Activated T-cell treated with anti-CD3 and anti-CD28 coated beads, Interleukin-2, amount 50 U/mL, for 4 hours (primary cell): ENCODE data around the gene AFAP1. TPM values are rescaled to one million over a fixed set of nuclear protein-coding genes. Genes with fewer than 3 reads are reported as not detected.
A peak's percentile ranks its signal among the peaks of the same experiment; 100 is the strongest.
"Not testable (repeated sequence)": the region's sequence is repeated elsewhere in the genome, so short reads cannot be mapped to it uniquely, and the experiment has no call there.

Experiments used
- ATAC-seq, 2 donors: fragments of 200-7000 bp; cut with Tn5 transposase; one replicate each; pipeline ENCODE4 v1.10.0; 2021
- DNase-seq: peaks from one replicate; pipeline ENCODE4 v3.0.0-alpha.2; 2020
- H3K27me3 Mint-ChIP-seq: one replicate; pipeline ENCODE4 v1.8.0; 2021; ENCODE audit warnings: low read depth, mixed read lengths
- H3K36me3 Mint-ChIP-seq: one replicate; pipeline ENCODE4 v1.8.0; 2022; ENCODE audit warnings: mixed read lengths; ENCODE audit not compliant: insufficient read depth
- H3K4me1 Mint-ChIP-seq: one replicate; pipeline ENCODE4 v1.8.0; 2021; ENCODE audit warnings: low read depth, mixed read lengths
- H3K4me3 Mint-ChIP-seq: one replicate; pipeline ENCODE4 v1.8.0; 2021; ENCODE audit warnings: mild to moderate bottlenecking, moderate library complexity, mixed read lengths
- H3K9me3 Mint-ChIP-seq: one replicate; pipeline ENCODE4 v1.8.0; 2021; ENCODE audit warnings: mixed read lengths
- total RNA-seq, 3 donors: library from RNA; stranded (reverse); gene quantifications; one replicate each; pipeline ENCODE4 v1.2.1, GENCODE V29; 2021

AFAP1 gene
- total RNA-seq, 3 donors from 2014 or later = 13.1 to 17.7 (median 14.7) TPM

DNA sequence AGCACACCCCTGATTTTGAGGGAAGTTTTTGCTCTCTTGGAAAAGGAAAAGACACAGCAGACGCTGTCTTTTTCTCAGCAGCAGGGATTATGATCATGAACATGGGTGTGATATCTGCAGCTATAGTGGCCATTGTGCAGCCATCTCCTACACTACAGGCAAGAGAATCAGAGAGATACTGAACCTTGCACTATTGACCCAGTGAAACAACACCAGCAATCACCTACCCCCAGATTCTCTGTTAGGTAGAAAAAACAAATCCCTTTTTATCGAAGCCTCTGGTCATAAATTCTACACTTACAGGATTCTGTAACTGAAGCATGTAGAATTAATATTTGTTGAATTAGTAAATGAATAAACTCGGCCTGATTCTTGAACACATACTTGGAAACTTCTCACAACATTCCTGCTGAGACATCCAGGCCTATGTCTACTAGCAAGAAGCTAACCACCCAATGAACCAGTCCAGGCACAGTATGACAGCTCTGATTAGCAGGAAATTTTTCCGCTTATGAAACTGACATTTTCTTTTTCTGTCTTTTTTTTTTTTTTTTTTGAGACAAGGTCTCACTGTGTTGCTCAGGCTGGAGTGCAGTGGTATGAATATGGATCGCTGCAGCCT lies 5.0 kb upstream of the AFAP1 start:
- H3K9me3 Mint-ChIP-seq = no peaks in the 10 kb centered on the region
- no peak for ATAC-seq

DNA sequence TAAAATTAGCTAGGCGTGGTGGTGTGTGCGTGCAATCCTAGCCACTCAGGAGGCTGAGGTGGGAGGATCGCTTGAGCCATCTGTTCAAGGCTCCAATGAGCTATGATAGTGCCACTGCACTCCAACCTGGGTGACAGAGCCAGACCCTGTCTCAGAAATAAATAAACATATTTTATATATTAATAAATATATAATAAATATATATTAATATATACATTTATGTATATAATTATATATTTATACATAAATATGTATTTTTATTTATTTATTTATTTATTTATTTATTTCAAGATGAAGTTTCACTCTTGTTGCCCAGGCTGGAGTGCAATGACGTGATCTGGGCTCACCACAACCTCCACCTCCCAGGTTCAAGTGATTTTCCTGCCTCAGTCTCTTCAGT lies 4.0 kb upstream of the AFAP1 start:
- not testable (repeated sequence) for H3K36me3 Mint-ChIP-seq, H3K4me3 Mint-ChIP-seq, ATAC-seq, DNase-seq, H3K9me3 Mint-ChIP-seq
- peaks cover 15% of the 10 kb centered on the region for H3K27me3 Mint-ChIP-seq
- peaks cover 12% of the 10 kb centered on the region for H3K4me1 Mint-ChIP-seq

More for the DNA sequence above, 5.0 kb upstream of the AFAP1 start:
- no peak overlapping the region for H3K4me3 Mint-ChIP-seq
- no peaks in the 10 kb centered on the region for H3K36me3 Mint-ChIP-seq
- peaks cover 16% of the 10 kb centered on the region for H3K4me1 Mint-ChIP-seq
- DNase-seq = no peak
- H3K27me3 Mint-ChIP-seq = peaks cover 15% of the 10 kb centered on the region

DNA sequence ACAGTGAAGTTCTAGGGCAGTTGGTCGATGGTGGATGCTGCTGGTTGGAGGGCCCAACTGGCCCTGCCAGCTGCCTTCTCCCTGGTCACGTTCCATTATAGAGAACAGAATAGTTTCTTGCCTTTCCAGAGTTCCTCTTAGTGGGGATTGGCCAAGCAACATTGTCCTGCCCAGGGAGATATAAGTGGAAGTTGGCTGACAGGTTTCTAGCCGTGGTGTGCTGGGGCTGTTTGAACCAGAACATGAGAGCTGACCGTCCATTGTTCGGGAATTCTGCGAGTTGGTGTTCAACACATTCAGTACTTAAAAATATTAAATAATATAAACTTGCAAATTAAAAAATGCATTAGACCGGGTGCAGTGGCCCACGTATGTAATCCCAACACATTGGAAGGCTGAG lies 3.5 kb upstream of the AFAP1 start:
- Mint-ChIP-seq H3K4me3 (no peak overlapping the region), H3K36me3 (no peaks in the 10 kb centered on the region), H3K9me3 (no peaks in the 10 kb centered on the region), H3K27me3 (peaks cover 13% of the 10 kb centered on the region), H3K4me1 (peaks cover 14% of the 10 kb centered on the region)
- no peak for ATAC-seq
- no peak for DNase-seq

DNA sequence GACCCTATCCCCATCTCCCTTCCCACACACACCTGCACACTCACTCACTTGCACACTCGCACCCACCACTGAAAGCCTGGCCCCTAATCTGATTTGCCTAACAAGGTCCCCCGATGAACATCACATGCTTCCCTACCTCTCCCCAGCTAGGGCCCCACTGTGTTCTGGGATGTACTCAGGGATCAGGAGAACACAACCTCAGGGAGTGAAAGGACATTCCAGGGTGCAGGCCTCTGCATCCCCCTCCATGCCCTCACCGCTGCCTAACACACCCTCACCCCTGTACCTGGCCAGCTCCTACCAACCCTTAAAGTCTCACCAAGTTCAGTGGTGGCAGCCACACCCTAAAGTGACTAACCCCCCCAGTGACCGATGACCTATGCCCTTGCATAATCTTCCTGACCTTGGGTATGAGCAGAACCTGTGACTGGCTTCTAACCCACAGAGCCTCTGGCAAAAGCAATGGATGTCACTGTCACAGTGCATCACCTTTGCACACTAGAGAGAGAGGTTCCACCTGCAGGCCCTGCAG lies 2.4 kb upstream of the AFAP1 start:
- Mint-ChIP-seq H3K4me3 (no peak overlapping the region), H3K4me1 (peaks cover 16% of the 10 kb centered on the region), H3K27me3 (peaks cover 13% of the 10 kb centered on the region), H3K9me3 (no peaks in the 10 kb centered on the region), H3K36me3 (no peaks in the 10 kb centered on the region)
- ATAC-seq = no peak
- no peak for DNase-seq

DNA sequence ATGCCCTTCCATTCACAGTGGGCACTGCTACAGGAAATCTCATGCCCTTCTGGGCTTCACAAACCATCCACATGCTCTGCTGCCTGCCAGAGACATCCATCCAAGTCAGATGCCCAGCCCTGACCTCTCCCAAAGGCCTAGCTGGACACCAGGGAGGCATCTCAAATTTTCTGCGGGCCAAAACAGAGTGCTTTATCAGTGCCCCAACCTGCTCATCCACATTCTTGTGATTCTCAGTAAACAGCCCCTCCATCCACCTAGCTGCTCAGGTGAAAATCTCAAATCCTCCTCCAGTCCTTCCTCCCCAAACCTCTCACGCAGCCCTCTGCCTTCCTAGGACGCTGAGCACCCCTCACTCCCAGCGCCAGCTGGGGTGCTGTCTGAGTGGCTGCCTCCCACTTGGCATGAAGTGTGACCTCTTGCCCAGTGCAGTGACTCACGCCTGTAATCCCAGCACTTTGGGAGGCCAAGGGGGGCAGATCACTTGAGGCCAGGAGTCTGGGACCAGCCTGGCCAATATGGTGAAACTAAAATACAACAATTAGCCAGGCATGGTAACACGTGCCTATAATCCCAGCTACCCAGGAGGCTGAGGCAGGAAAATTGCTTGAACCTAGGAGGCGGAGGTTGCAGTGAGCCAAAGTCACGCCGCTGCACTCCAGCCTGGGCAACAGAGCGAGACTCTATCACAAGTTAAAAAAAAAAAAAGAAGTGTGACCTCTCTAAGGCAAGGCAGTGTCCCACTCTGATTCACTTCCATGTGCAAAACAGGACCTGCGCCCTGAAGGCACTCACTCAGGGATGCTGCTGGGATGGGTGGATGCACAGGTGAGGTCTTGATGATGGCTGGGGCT lies 1.7 kb upstream of the AFAP1 start:
- ATAC-seq = no peak
- peaks cover 21% of the 10 kb centered on the region for H3K4me1 Mint-ChIP-seq

DNA sequence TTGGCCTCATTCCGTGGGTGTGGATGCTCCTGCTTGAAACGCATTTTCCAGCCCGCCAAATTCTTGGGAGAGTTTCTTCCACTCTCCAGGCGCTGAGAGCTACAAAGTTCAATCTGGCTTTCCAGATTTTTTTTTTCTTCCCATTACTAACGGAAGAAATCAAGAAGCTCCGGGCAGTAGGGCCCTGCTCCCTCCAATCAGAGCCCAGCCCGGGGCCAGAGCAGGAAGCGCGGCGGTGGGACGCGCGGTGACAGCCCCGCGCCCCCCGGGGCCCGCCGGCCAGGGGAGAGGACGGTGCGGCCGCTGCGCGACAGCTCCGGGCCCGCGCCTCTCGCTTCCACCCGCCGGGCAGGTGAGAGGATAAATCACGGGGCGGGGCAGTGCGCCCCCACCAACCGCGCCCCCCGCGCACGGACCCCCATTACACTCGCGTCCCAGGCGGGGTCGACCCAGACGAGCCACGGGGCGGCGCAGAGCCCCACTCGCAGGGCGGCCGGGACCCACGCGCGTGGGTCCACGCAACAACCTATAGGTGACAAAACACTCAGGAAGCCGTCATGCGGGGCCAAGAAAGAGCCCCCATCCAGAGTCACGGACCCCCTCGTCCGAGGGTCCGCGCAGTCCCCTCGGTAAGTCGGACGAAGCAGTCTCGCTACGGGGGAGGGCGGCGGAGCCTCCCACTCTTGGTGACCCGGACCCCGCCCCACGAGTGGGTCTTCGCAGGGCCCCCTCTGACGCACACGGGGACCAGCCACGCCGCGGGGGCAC lies 868 bp downstream of the AFAP1 start:
- Mint-ChIP-seq H3K36me3 (no peaks in the 10 kb centered on the region), H3K27me3 (no peaks in the 10 kb centered on the region), H3K9me3 (no peaks in the 10 kb centered on the region), H3K4me3 (peak overlapping the region; percentile 84), H3K4me1 (peaks cover 26% of the 10 kb centered on the region)
- DNase-seq = peak; percentile 12
- peak in 1 of 2 donors; percentile 1 for ATAC-seq

More for the DNA sequence above, 1.7 kb upstream of the AFAP1 start:
- H3K27me3 Mint-ChIP-seq = peaks cover 7% of the 10 kb centered on the region
- H3K4me3 Mint-ChIP-seq = peak overlapping the region; percentile 50
- H3K9me3 Mint-ChIP-seq = no peaks in the 10 kb centered on the region
- H3K36me3 Mint-ChIP-seq = no peaks in the 10 kb centered on the region
- DNase-seq = no peak

DNA sequence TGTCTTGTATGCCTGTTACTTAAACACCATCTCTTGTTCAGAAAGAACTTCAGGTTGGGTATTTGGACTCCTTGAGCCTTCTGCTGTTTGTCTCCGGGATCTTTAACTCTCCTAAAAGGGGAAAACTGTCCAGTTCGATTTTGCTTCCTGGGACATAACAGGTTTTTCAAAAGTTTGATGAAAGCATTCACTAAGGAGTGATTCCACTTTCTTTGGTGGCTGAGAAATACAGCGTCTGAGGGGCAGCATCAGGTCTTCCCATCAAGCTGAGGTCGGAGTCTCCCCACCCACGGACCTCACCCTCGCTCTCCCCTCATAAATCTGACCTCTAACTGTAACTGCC lies 1.4 kb downstream of the AFAP1 start:
- ATAC-seq = no peak
- Mint-ChIP-seq H3K4me3 (peak overlapping the region; percentile 84), H3K4me1 (peaks cover 26% of the 10 kb centered on the region), H3K9me3 (no peaks in the 10 kb centered on the region), H3K36me3 (no peaks in the 10 kb centered on the region), H3K27me3 (no peaks in the 10 kb centered on the region)
- no peak for DNase-seq

DNA sequence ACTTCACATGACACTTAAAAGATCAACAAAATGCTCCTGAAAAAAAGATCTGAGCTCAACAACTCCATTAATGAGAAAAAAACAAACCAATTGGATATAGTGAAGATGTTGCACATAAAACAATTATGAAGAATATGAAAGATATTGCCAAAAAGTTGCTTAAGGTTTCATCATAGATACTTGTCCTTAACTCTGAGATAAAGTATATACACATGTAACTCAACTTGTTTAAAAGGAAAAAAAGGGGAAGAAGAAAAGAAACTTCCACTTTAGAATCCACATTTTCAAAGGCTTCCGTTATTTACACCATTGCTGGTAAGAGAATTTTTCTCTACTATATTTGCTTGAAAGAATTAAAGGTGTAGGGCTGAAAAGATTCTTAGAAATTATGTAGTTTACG lies 2.7 kb downstream of the AFAP1 start:
- Mint-ChIP-seq H3K27me3 (no peaks in the 10 kb centered on the region), H3K4me1 (peaks cover 26% of the 10 kb centered on the region), H3K4me3 (no peak overlapping the region), H3K36me3 (no peaks in the 10 kb centered on the region), H3K9me3 (no peaks in the 10 kb centered on the region)
- ATAC-seq = no peak
- no peak for DNase-seq

DNA sequence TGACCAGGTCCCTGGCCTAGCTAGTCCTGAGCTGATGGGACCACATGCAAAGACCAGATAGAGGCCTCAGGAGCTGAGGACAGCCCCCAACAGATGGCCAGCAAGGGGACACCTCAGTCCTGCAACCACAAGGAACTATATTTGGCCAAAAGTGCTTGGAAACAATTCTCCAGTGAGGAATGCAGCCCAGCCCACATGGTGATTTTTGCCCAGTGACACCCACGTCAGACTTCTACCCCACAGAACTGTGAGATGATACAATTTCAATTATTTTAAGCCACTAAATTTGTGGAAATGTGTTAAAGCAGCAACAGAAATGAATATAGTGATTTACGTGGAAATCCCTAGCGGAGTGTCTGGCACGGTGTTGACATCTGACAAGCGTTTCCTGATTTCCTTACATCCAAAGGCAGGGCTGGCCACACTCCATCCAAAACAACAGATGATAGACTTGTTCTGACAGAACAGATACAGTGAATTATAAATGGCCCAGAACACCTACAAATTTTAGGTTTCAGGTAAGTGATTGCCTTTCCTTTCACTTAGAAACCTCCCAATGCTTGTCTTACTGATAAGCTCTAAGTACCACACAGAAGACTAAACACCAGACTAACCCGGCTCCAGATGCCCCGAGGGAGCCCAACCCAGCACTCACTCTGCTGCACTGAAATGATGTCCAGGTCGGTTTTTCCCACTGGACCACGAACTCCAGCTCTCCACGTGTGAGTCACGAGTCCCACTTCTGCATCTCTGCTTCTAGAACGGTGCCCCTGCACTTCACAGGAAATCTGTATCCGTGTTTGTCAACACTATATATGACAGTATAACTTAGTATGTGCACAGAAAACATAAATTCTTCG lies 5.8 kb downstream of the AFAP1 start:
- DNase-seq (no peak), ATAC-seq (no peak)
- no peaks in the 10 kb centered on the region for H3K36me3 Mint-ChIP-seq
- H3K4me1 Mint-ChIP-seq = peaks cover 23% of the 10 kb centered on the region
- H3K27me3 Mint-ChIP-seq = peaks cover 2% of the 10 kb centered on the region
- no peak overlapping the region for H3K4me3 Mint-ChIP-seq
- no peaks in the 10 kb centered on the region for H3K9me3 Mint-ChIP-seq

DNA sequence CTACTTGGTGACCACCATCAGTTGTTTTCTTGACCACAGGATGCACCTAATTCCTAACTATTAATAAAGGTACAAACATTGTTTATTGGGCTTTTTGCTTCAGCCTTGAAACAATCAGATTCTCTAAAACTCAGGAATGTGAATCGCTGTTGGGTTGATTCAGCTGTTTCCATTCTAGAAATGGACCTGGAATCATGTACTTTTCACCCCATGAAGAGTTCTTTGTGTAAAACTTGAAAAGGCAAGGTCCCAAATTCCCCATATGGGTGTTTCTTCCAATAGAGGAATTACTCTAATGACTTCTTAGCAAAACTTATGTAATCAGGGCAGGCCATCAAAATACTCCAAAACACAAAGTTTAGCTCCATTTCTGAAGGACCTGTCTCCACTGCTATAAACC lies 7.4 kb downstream of the AFAP1 start:
- no peaks in the 10 kb centered on the region for H3K36me3 Mint-ChIP-seq
- H3K9me3 Mint-ChIP-seq = no peaks in the 10 kb centered on the region
- H3K4me1 Mint-ChIP-seq = peaks cover 14% of the 10 kb centered on the region

DNA sequence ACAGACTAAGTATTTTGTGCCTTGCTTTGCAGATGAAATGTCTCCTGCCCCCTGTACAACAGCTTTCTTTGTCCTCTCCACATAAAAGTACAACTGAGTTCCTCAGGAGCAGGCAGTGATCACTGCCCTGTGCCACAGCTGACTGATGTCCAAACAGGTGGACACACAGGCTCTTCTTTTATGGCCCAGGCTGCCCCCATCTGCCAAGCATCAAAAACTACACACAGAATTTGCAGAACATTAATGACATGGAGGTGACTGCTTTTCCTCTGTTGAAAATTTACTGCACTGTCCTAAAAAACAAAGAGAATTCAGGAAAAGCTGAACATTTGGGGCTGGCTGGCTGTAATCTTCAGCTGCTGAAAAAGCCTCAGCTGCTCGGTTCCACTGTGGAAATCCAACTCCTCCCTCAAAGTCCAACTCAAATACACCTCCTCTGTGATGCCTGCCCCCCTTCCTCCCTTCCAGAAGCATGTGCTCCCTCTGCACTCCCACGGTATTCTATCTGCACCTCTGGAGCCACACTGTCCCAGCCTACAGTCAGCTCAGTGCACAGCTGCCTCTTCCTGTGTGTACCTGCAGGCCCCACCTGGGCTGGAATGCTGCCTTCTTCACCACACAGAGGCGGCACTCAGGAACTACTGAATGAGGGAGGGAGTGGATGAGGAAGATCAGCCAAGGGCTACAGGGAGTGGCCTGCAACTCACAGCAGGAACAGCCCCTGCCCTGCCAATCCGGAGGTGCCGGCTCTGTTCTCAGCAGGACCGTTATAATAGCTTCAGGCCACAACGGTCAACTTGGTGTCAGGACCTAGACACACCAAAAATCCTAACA lies 10.3 kb downstream of the AFAP1 start:
- DNase-seq (no peak), ATAC-seq (no peak)
- H3K36me3 Mint-ChIP-seq = peaks cover 5% of the 10 kb centered on the region
- H3K4me3 Mint-ChIP-seq = no peak overlapping the region
- peaks cover 6% of the 10 kb centered on the region for H3K4me1 Mint-ChIP-seq
- H3K27me3 Mint-ChIP-seq = peaks cover 2% of the 10 kb centered on the region
- H3K9me3 Mint-ChIP-seq = peaks cover 8% of the 10 kb centered on the region

More for the DNA sequence above, 7.4 kb downstream of the AFAP1 start:
- DNase-seq (no peak), ATAC-seq (no peak)
- H3K27me3 Mint-ChIP-seq = peaks cover 2% of the 10 kb centered on the region
- no peak overlapping the region for H3K4me3 Mint-ChIP-seq

DNA sequence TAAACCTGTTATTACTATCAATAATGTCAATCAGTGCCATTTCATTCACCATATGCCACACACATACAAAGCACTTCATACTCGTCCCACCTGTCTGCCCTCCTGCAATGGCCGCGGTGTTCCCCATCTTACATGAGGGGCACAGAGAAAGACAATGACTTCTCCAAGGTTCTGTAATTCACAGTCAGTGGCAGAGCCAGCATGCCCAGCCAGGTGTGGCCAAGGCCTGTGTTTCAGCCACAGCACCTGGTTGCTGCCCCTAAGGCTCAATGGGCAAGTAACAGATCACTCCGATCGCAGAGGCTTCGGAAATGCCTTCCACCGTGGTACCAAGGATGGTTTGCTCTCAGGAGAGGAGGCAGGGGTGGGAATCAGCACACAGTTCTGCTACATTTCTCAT lies 10.9 kb downstream of the AFAP1 start:
- Mint-ChIP-seq H3K36me3 (peaks cover 5% of the 10 kb centered on the region), H3K4me1 (peaks cover 5% of the 10 kb centered on the region), H3K4me3 (no peak overlapping the region), H3K9me3 (peaks cover 8% of the 10 kb centered on the region), H3K27me3 (peaks cover 2% of the 10 kb centered on the region)
- DNase-seq (no peak), ATAC-seq (no peak)

DNA sequence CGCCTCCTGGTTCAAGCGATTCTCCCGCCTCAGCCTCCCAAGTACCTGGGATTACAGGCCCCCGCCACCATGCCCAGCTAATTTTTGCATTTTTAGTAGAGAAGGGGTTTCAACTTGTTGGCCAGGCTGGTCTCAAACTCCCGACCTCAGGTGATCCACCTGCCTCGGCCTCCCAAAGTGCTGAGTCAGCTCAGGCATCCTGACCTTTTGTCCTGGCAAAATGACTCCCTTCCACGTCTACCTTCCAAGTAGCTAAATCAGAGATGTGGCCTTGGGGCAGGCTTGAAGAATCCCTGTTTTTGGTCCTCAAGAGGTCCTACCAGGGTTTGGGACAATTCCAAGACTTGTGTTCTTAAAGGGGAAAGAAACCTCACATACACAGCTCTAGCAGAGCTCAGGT lies 12.8 kb downstream of the AFAP1 start:
- H3K27me3 Mint-ChIP-seq = peaks cover 2% of the 10 kb centered on the region
- DNase-seq = no peak
- H3K4me3 Mint-ChIP-seq = no peak overlapping the region
- peaks cover 5% of the 10 kb centered on the region for H3K36me3 Mint-ChIP-seq
- ATAC-seq = no peak
- peaks cover 8% of the 10 kb centered on the region for H3K9me3 Mint-ChIP-seq
- H3K4me1 Mint-ChIP-seq = peaks cover 5% of the 10 kb centered on the region
